Kidney (tissue), 14 donors: ENCODE measurements around the gene INTS1. TPM values are rescaled to one million over a fixed set of nuclear protein-coding genes. Genes with fewer than 3 reads are reported as not detected.

Experiments
- DNase-seq, 5 donors: peaks; one replicate each; pipeline ENCODE4 v3.0.0-alpha.2; 2013 to 2020
- FAIRE-seq: peaks from 2 replicates; lab custom pipeline; 2012; peaks lifted over from hg19 to GRCh38; lab: Jason Lieb, UNC
- H3K27ac ChIP-seq, 2 donors: one replicate each; pipeline ENCODE4 v1.7.0; 2013; ENCODE audit warnings: low read depth in 2 of 2, low read length in 2 of 2, inconsistent platforms in 1 of 2
- H3K27me3 ChIP-seq: one replicate; pipeline ENCODE4 v1.7.1; 2013; ENCODE audit warnings: low read length, inconsistent platforms; ENCODE audit not compliant: control insufficient read depth, insufficient read depth
- H3K36me3 ChIP-seq, 3 donors: one replicate each; pipeline versions ENCODE4 v1.7.0 to v1.7.1; 2013; ENCODE audit warnings: low read length in 3 of 3, control low read depth in 1 of 3, inconsistent platforms in 1 of 3; ENCODE audit not compliant: insufficient read depth in 3 of 3, control insufficient read depth in 2 of 3
- H3K4me1 ChIP-seq, 3 donors: one replicate each; pipeline versions ENCODE4 v1.7.0 to v1.7.1; 2013; ENCODE audit warnings: low read length in 3 of 3, inconsistent platforms in 1 of 3, low read depth in 1 of 3; ENCODE audit not compliant: control insufficient read depth in 2 of 3, insufficient read depth in 2 of 3
- H3K4me3 ChIP-seq, 3 donors: one replicate each; pipeline versions ENCODE4 v1.7.0 to v1.8.1; 2013; ENCODE audit warnings: low read length in 3 of 3, control low read depth in 1 of 3, inconsistent platforms in 1 of 3
- H3K9ac ChIP-seq, 3 donors: one replicate each; pipeline versions ENCODE4 v1.7.0 to v1.7.1; 2013; ENCODE audit warnings: low read length in 3 of 3, control low read depth in 1 of 3, inconsistent platforms in 1 of 3
- H3K9me3 ChIP-seq, 3 donors: one replicate each; pipeline versions ENCODE4 v1.7.0 to v1.7.1; 2013; ENCODE audit warnings: low read length in 3 of 3, control low read depth in 1 of 3, inconsistent platforms in 1 of 3; ENCODE audit not compliant: control insufficient read depth in 2 of 3, insufficient read depth in 1 of 3
- intact Hi-C: fragments of 100-400 bp; cut with DNase I; formaldehyde crosslinking; loops from one replicate; pipeline ENCODE4 v1.11.1; 2022
- polyA plus RNA-seq: library from polyadenylated mRNA; stranded (reverse); fragments of 350-450 nt; fragmentation: Illumina TruSeq; extraction: RNeasy Lipid Tissue Mini Kit (QIAGEN cat#74804); gene quantifications from one replicate; pipeline ENCODE4 v1.2.3, GENCODE V29; 2014; ENCODE audit warnings: low read depth, low replicate concordance; ENCODE audit not compliant: insufficient read depth
- total RNA-seq: library from RNA; stranded (reverse); fragmentation: NEBNext Ultra II Directional; extraction: Animal tissue kit (Norgen Biotek cat#: 25700); gene quantifications from one replicate; pipeline ENCODE4 v1.2.1, GENCODE V29; 2021
- TF ChIP-seq, protein P1 (sequence below): IDR thresholded peaks from 3 replicates; pipeline ENCODE4 v1.5.1; 2012; ENCODE audit warnings: mild to moderate bottlenecking, moderate library complexity, borderline replicate concordance; ENCODE audit not compliant: insufficient read depth; ENCODE audit errors: extremely low read depth
- donor health status: control.
- donor health status: control.
- donor health status: control.
- donor health status: control.
- donor health status: control.
- donor health status: DM: yes; HTN: yes; CAD: no.
- donor health status: Normal renal cell carcinoma (clear cell type).

The INTS1 gene
- total and polyA plus RNA-seq, 2 donors from 2014 or later = 62.8 to 91.3 TPM

GRCh38 chr7:1468203-1468602 is 36.0 kb downstream of the INTS1 start:
- intact Hi-C loops = no loop called here
- H3K4me3 ChIP-seq = no peak overlapping the region
- H3K27me3 ChIP-seq = no peaks in the 10 kb centered on the region
- TF ChIP-seq, protein P1, sequence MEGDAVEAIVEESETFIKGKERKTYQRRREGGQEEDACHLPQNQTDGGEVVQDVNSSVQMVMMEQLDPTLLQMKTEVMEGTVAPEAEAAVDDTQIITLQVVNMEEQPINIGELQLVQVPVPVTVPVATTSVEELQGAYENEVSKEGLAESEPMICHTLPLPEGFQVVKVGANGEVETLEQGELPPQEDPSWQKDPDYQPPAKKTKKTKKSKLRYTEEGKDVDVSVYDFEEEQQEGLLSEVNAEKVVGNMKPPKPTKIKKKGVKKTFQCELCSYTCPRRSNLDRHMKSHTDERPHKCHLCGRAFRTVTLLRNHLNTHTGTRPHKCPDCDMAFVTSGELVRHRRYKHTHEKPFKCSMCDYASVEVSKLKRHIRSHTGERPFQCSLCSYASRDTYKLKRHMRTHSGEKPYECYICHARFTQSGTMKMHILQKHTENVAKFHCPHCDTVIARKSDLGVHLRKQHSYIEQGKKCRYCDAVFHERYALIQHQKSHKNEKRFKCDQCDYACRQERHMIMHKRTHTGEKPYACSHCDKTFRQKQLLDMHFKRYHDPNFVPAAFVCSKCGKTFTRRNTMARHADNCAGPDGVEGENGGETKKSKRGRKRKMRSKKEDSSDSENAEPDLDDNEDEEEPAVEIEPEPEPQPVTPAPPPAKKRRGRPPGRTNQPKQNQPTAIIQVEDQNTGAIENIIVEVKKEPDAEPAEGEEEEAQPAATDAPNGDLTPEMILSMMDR = no peak
- H3K27ac ChIP-seq = no peak overlapping the region
- FAIRE-seq (no peak), DNase-seq (no peak)
- no peak overlapping the region for H3K9ac ChIP-seq
- no peaks in the 10 kb centered on the region for H3K9me3 ChIP-seq
- H3K36me3 ChIP-seq = no peaks in the 10 kb centered on the region
- H3K4me1 ChIP-seq = peaks cover 0 to 4% (median 0%) of the 10 kb centered on the region in 3 donors

DNA sequence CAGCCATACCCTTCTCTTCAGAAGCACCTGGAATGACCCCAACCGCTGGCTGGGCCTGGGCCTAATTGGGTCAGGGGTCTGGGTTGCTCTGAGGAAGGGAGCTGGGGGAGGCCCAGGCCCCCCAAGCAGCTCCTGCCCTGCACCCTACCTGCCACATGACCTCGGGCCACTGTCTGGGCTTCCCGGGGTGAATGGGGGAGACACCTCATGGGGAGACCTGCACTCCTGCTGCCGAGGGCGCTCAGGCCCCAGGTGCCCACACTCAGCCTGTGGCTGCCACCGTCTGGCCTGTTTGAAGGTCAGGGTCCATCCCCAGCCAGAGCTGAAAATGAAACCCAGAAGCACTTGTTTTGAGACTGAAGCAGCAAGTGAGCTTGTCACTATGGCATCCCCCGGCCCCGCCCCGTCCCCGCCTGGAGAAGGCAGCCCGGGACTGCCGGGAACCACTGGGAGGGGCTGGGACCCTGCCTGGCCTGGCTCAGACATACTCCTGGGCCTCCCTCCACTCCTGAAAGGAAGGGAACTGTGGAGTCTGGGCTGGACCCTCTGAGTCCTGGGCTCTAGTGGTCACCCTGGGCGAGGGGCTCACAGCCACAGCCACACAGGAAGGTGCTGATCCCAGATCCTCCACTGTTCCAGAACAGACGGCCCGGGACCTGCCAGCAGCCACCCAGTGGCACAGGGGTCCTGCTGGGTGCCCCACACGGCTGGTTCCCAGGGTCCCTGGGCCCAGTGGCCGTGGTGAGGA is 37.5 kb downstream of the INTS1 start:
- FAIRE-seq = no peak

DNA sequence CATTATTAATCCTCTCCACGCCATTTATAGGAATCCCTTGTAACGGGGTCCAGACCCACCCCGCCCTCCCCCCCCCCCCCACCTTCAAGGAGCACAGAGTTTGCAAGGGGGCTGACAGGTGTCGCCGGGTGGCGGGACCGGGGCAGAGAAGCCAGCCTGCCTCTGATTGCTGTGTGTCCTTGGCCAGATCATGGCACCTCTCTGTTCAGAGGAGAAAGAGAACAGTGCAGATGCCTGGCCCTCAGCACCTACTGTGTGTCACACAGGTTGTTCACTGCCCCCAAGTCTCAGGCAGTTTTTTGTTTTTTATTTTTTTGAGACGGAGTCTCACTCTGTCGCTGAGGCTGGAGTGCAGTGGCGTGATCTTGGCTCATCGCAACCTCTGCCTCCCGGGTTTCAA is 39.5 kb downstream of the INTS1 start:
- no peaks in the 10 kb centered on the region for H3K27me3 ChIP-seq
- DNase-seq = no peak
- TF ChIP-seq, protein P1 = no peak
- no peaks in the 10 kb centered on the region for H3K9me3 ChIP-seq
- no peak overlapping the region for H3K9ac ChIP-seq
- no peak for FAIRE-seq
- intact Hi-C loops = no loop called here
- no peak overlapping the region for H3K27ac ChIP-seq
- H3K36me3 ChIP-seq = no peaks in the 10 kb centered on the region
- H3K4me3 ChIP-seq = no peak overlapping the region
- H3K4me1 ChIP-seq = peaks cover 0 to 22% (median 7%) of the 10 kb centered on the region in 3 donors

More for the DNA sequence above, 37.5 kb downstream of the INTS1 start:
- no peak overlapping the region for H3K9ac ChIP-seq
- peak overlapping the region; percentile 71 to 80 for H3K27ac ChIP-seq
- H3K9me3 ChIP-seq = no peaks in the 10 kb centered on the region
- DNase-seq = peak; percentile 86 to 97 (median 90)
- H3K4me3 ChIP-seq = no peak overlapping the region
- no peaks in the 10 kb centered on the region for H3K36me3 ChIP-seq
- TF ChIP-seq, protein P1 = no peak
- H3K27me3 ChIP-seq = no peaks in the 10 kb centered on the region
- intact Hi-C loops = no loop called here
- H3K4me1 ChIP-seq = peaks cover 0 to 9% (median 0%) of the 10 kb centered on the region in 3 donors
